Suprapubic skin (tissue), 4 donors: Measurements from ENCODE around the gene SLC35D2. TPM values are rescaled to one million over a fixed set of nuclear protein-coding genes. Genes with fewer than 3 reads are reported as not detected.

Experiments used
- DNase-seq, 2 donors: peaks; one replicate each; pipeline ENCODE4 v3.0.0-alpha.2; 2019; ENCODE audit warnings: low spot score in 2 of 2
- H3K27ac ChIP-seq: fragments of 200-600 bp; sonication (generic); one replicate; pipeline ENCODE4 v1.5.1; 2019
- H3K27me3 ChIP-seq: fragments of 200-600 bp; sonication (generic); one replicate; pipeline ENCODE4 v1.5.1; 2019
- H3K36me3 ChIP-seq: fragments of 200-600 bp; sonication (generic); one replicate; pipeline ENCODE4 v1.5.1; 2019
- H3K4me1 ChIP-seq: fragments of 200-600 bp; sonication (generic); one replicate; pipeline ENCODE4 v1.5.1; 2019
- H3K4me3 ChIP-seq: fragments of 200-600 bp; sonication (generic); one replicate; pipeline ENCODE4 v1.5.1; 2019; ENCODE audit warnings: mild to moderate bottlenecking
- H3K9me3 ChIP-seq: fragments of 200-600 bp; sonication (generic); one replicate; pipeline ENCODE4 v1.5.1; 2019
- CTCF ChIP-seq, 2 donors: fragments of 200-600 bp in 1 of 2; fragments of 450-650 bp in 1 of 2; sonication (generic) in 1 of 2; IDR thresholded peaks; one replicate each; pipeline ENCODE4 v1.5.1; 2016 to 2019; ENCODE audit warnings: antibody characterized with exemption in 2 of 2, mild to moderate bottlenecking in 1 of 2, moderate library complexity in 1 of 2
- EP300 ChIP-seq: sonication (generic); formaldehyde crosslinking; IDR thresholded peaks from one replicate; pipeline ENCODE4 v1.6.1; 2017; ENCODE audit warnings: antibody characterized with exemption
- POLR2A ChIP-seq, 2 donors: fragments of 450-650 bp; IDR thresholded peaks; one replicate each; pipeline ENCODE4 v1.6.1; 2017; ENCODE audit warnings: antibody characterized with exemption in 2 of 2, mild to moderate bottlenecking in 2 of 2, moderate library complexity in 2 of 2
- POLR2AphosphoS5 ChIP-seq, 3 donors: sonication (generic); formaldehyde crosslinking; IDR thresholded peaks; one replicate each; pipeline ENCODE4 v1.6.1; 2017; ENCODE audit warnings: antibody characterized with exemption in 3 of 3
- WGBS: methylation state at CpG from one replicate; pipeline ENCODE4 v1.1.5; 2018; 5-methylcytosine and 5-hydroxymethylcytosine counted together
- total RNA-seq, 4 donors: library from RNA; depleted of rRNA; stranded (reverse); fragments of >200 nt; gene quantifications; one replicate each; pipeline ENCODE4 v1.1.0, GENCODE V29; 2016

The SLC35D2 gene
- total RNA-seq, 4 donors from 2014 or later, result 11.3 to 20.6 (median 17.9) TPM

DNA sequence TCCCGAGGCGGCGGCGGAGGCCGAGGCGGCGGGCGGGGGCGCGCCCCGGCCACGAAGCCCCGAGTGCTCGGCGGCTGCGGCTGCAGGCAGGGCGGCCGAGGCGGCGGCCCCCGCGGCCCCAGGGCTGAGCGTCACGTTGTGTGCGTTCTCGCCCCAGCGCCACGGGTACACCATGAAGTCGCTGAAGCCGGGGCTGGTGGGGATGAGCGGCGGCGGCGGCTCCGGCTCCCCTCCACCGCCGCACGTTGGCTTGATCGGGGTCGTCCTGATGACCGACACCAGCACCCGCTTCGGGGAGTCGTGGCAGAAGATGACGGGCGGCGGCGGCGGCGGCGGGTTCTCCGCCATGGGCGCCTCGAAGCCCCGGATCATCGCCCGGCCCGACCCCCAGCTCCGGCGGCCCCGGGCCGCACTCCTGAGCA, 34.2 kb upstream of the SLC35D2 start:
- no peaks in the 10 kb centered on the region for H3K9me3 ChIP-seq
- H3K4me1 ChIP-seq, result peaks cover 41% of the 10 kb centered on the region
- no CpG with 5 or more reads among the region's 62 CpGs for WGBS
- peak overlapping the region; percentile 98 for H3K27ac ChIP-seq
- H3K36me3 ChIP-seq, result no peaks in the 10 kb centered on the region
- H3K27me3 ChIP-seq, result no peaks in the 10 kb centered on the region
- peak overlapping the region; percentile 88 for H3K4me3 ChIP-seq
- no peak for TF ChIP-seq POLR2AphosphoS5 (IDR thresholded peaks at IDR 0.05)
- no peak for TF ChIP-seq CTCF (IDR thresholded peaks at IDR 0.05)
- no peak for TF ChIP-seq POLR2A (IDR thresholded peaks at IDR 0.05)
- no peak for TF ChIP-seq EP300
- peak; percentile 74 to 80 for DNase-seq

DNA sequence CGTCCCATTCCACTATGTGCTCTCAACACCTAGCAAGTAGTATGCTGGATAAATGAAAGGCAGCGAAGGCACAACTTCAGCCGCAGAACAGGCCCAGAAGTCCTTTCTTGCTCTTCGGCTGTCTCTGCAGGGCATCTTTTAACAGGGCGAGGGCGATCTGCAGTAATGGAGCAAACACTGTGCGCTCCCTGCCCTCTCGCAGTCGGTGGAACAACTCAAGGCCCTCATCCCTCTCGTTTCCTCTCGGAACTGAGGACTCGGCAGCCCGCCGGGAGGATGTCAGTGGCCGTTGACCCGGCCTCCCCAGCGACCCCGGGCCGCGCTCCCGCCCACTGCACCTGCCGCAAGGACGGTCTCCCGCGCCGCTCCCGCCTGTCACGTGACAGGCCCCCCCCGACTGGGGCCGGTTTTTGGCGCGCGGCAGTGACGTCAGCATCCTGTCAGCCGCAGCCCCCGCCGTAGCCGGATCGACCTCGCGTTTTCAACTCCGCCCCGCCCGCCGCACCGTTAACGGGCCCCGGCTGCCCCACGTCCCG, 33.6 kb upstream of the SLC35D2 start:
- H3K9me3 ChIP-seq, result no peaks in the 10 kb centered on the region
- H3K27ac ChIP-seq, result peak overlapping the region; percentile 98
- H3K36me3 ChIP-seq, result no peaks in the 10 kb centered on the region
- no peaks in the 10 kb centered on the region for H3K27me3 ChIP-seq
- 2% methylated on average over 26 of the region's 50 CpGs for whole genome bisulfite sequencing
- peaks cover 41% of the 10 kb centered on the region for H3K4me1 ChIP-seq
- TF ChIP-seq POLR2AphosphoS5 (IDR thresholded peaks at IDR 0.05), result peak in 2 of 3 donors; percentile 56 to 79
- TF ChIP-seq CTCF (IDR thresholded peaks at IDR 0.05), result no peak
- peak overlapping the region; percentile 88 for H3K4me3 ChIP-seq
- peak; percentile 93 to 94 for DNase-seq

- Histone ChIP-seq H3K27me3 (no peaks in the 10 kb centered on the region), H3K9me3 (no peaks in the 10 kb centered on the region), H3K4me3 (no peak overlapping the region), H3K36me3 (no peaks in the 10 kb centered on the region), H3K27ac (no peak overlapping the region), H3K4me1 (peaks cover 17% of the 10 kb centered on the region)
- TF ChIP-seq EP300 (no peak), POLR2AphosphoS5 (IDR thresholded peaks at IDR 0.05) (no peak), CTCF (IDR thresholded peaks at IDR 0.05) (no peak), POLR2A (IDR thresholded peaks at IDR 0.05) (no peak)
- 25% methylated on average over 7 of the region's 7 CpGs for WGBS
- no peak for DNase-seq
These were observed 30.1 kb upstream of the SLC35D2 start for GRCh38 chr9:96413302-96414221.

- DNase-seq, result no peak
- Histone ChIP-seq H3K4me3 (no peak overlapping the region), H3K9me3 (no peaks in the 10 kb centered on the region), H3K27ac (no peak overlapping the region), H3K36me3 (no peaks in the 10 kb centered on the region), H3K4me1 (peaks cover 15% of the 10 kb centered on the region), H3K27me3 (no peaks in the 10 kb centered on the region)
- WGBS, result 87% methylated on average over 8 of the region's 8 CpGs
- no peak for TF ChIP-seq POLR2A (IDR thresholded peaks at IDR 0.05)
- no peak for TF ChIP-seq CTCF (IDR thresholded peaks at IDR 0.05)
- TF ChIP-seq EP300, result no peak
- TF ChIP-seq POLR2AphosphoS5 (IDR thresholded peaks at IDR 0.05), result no peak
These were observed 28.8 kb upstream of the SLC35D2 start for GRCh38 chr9:96412174-96412913.
